ENCODE data around the gene NAT8.
"Not testable (repeated sequence)": the region's sequence is repeated elsewhere in the genome, so short reads cannot be mapped to it uniquely, and the experiment has no call there.

NAT8 gene

GRCh38 chr2:73642338-73643018, at the start of gene NAT8:
Gene NAT8, minus strand, starts transcription at chr2:73642422. Its CDS starts 794 bp downstream, at chr2:73641628.
- no peak for DNase-seq (ENCODE audit: low read depth)

GRCh38 chr2:73690372-73691088, 48.3 kb upstream of the NAT8 start:
- DNase-seq (ENCODE audit: low read depth), result not testable (repeated sequence)

GRCh38 chr2:73688494-73688893, 46.3 kb upstream of the NAT8 start:
- not testable (repeated sequence) for DNase-seq (ENCODE audit: low read depth)

GRCh38 chr2:73685764-73686438, 43.7 kb upstream of the NAT8 start:
- no peak for DNase-seq (ENCODE audit: low read depth)

GRCh38 chr2:73684905-73685304, 42.7 kb upstream of the NAT8 start:
- DNase-seq (ENCODE audit: low read depth), result not testable (repeated sequence)

- DNase-seq (ENCODE audit: low read depth), result not testable (repeated sequence)
Measured at GRCh38 chr2:73684325-73684724, 42.1 kb upstream of the NAT8 start.

GRCh38 chr2:73679951-73680571, 37.8 kb upstream of the NAT8 start:
- not testable (repeated sequence) for DNase-seq (ENCODE audit: low read depth)

- not testable (repeated sequence) for DNase-seq (ENCODE audit: low read depth)
Measured at GRCh38 chr2:73679237-73679636, 37.0 kb upstream of the NAT8 start.

- DNase-seq (ENCODE audit: low read depth), result not testable (repeated sequence)
Measured at GRCh38 chr2:73678008-73678407, 35.8 kb upstream of the NAT8 start.

GRCh38 chr2:73676211-73676610, 34.0 kb upstream of the NAT8 start:
- not testable (repeated sequence) for DNase-seq (ENCODE audit: low read depth)

- not testable (repeated sequence) for DNase-seq (ENCODE audit: low read depth)
Measured at GRCh38 chr2:73674696-73675157, 32.5 kb upstream of the NAT8 start.

- not testable (repeated sequence) for DNase-seq (ENCODE audit: low read depth)
Measured at GRCh38 chr2:73669976-73670375, 27.8 kb upstream of the NAT8 start.

GRCh38 chr2:73667239-73667638, 25.0 kb upstream of the NAT8 start:
- DNase-seq (ENCODE audit: low read depth), result not testable (repeated sequence)

- DNase-seq (ENCODE audit: low read depth), result no peak
Measured at GRCh38 chr2:73654175-73654574, 12.0 kb upstream of the NAT8 start.

GRCh38 chr2:73652348-73652747, 10.1 kb upstream of the NAT8 start:
- no peak for DNase-seq (ENCODE audit: low read depth)

GRCh38 chr2:73651591-73652230, 9.5 kb upstream of the NAT8 start:
- DNase-seq (ENCODE audit: low read depth), result no peak

- DNase-seq (ENCODE audit: low read depth), result not testable (repeated sequence)
Measured at GRCh38 chr2:73647690-73648089, 5.5 kb upstream of the NAT8 start.

- DNase-seq (ENCODE audit: low read depth), result no peak
Measured at GRCh38 chr2:73641767-73642062, 507 bp downstream of the NAT8 start.

GRCh38 chr2:73640946-73641766, 1.1 kb downstream of the NAT8 start:
- no peak for DNase-seq (ENCODE audit: low read depth)

GRCh38 chr2:73640511-73640911, 1.7 kb downstream of the NAT8 start:
- no peak for DNase-seq (ENCODE audit: low read depth)

- no peak for DNase-seq (ENCODE audit: low read depth)
Measured at GRCh38 chr2:73638429-73638828, 3.8 kb downstream of the NAT8 start.
